Upper lobe of left lung (tissue), 4 donors: Measurements from ENCODE around the gene SKOR1.

Source experiments
- POLR2AphosphoS5 ChIP-seq, 2 donors: sonication (generic); formaldehyde crosslinking; IDR thresholded peaks; one replicate each; pipeline ENCODE4 v1.5.1; 2017; ENCODE audit warnings: antibody characterized with exemption in 2 of 2
- TF ChIP-seq, protein P1 (sequence below), 6 experiments: fragments of 450-650 bp in 4 of 6; fragments of 200-600 bp in 2 of 6; sonication (generic) in 2 of 6; IDR thresholded peaks; one replicate each; pipeline ENCODE4 v1.5.1; 2016 to 2019; ENCODE audit warnings: antibody characterized with exemption in 6 of 6

DNA sequence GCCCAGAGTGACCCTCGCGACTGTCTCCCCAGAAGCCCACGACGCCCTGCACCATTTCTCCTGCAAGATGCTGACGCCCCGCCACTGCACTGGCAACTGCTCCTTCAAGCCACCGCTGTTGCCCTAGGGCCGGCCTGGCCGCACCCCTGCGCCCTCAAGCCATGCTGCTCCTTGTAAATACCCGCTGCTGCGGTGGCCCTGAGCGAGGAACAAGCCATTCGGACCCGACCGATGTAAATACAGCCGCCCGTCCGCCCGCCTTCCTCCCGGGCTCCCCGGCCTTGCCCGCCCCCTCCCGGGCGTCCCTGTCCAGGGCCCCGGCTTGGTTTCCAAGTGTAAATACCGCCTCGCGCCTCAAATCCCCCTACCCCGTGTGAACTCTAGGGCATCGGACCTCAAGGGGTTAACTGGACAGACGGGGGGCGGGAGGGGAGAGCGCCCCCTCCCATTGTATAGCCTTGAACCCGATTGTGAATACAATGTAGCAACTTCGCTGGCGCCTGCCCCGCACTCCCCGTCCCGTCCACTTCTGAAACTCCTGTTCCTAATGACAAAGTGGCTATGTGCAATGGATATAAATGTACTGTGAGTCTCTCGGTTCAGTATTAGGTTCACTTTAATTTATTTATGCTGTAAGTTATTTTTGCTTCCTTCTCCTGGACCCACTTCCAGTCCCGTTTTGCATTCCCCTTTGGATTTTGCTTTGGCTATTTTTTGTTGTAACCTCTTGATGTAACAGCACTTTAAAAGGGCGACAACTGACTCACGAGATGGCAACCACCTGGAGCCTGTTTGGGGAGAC, 8.6 kb downstream of the SKOR1 start:
- TF ChIP-seq, protein P1, sequence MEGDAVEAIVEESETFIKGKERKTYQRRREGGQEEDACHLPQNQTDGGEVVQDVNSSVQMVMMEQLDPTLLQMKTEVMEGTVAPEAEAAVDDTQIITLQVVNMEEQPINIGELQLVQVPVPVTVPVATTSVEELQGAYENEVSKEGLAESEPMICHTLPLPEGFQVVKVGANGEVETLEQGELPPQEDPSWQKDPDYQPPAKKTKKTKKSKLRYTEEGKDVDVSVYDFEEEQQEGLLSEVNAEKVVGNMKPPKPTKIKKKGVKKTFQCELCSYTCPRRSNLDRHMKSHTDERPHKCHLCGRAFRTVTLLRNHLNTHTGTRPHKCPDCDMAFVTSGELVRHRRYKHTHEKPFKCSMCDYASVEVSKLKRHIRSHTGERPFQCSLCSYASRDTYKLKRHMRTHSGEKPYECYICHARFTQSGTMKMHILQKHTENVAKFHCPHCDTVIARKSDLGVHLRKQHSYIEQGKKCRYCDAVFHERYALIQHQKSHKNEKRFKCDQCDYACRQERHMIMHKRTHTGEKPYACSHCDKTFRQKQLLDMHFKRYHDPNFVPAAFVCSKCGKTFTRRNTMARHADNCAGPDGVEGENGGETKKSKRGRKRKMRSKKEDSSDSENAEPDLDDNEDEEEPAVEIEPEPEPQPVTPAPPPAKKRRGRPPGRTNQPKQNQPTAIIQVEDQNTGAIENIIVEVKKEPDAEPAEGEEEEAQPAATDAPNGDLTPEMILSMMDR (IDR thresholded peaks at IDR 0.05) = peak; percentile 23 to 59 (median 36)
- TF ChIP-seq POLR2AphosphoS5 (IDR thresholded peaks at IDR 0.05) = no peak
